Left ventricle myocardium inferior (tissue), 1 donor: ENCODE data around the gene MBIP. TPM values are rescaled to one million over a fixed set of nuclear protein-coding genes. Genes with fewer than 3 reads are reported as not detected.

Source experiments
- DNase-seq: peaks from one replicate; pipeline ENCODE4 v3.0.0-alpha.2; 2020
- H3K27ac ChIP-seq: fragments of 200-600 bp; replicated peaks from 2 replicates; pipeline ENCODE4 v1.8.0; 2021
- H3K27me3 ChIP-seq: fragments of 200-600 bp; 2 replicates; pipeline ENCODE4 v1.8.0; 2021; ENCODE audit warnings: low read depth
- H3K36me3 ChIP-seq: fragments of 200-600 bp; 2 replicates; pipeline ENCODE4 v1.8.0; 2021
- H3K4me1 ChIP-seq: fragments of 200-600 bp; 2 replicates; pipeline ENCODE4 v1.8.0; 2021
- H3K4me3 ChIP-seq: fragments of 200-600 bp; 2 replicates; pipeline ENCODE4 v1.8.0; 2021; ENCODE audit warnings: mild to moderate bottlenecking, moderate library complexity
- H3K9me3 ChIP-seq: fragments of 200-600 bp; replicated peaks from 2 replicates; pipeline ENCODE4 v1.8.0; 2021
- intact Hi-C: fragments of 100-400 bp; cut with micrococcal nuclease; formaldehyde crosslinking; loops from one replicate; pipeline ENCODE4 v1.11.0; 2022
- total RNA-seq: library from RNA; stranded (reverse); fragmentation: NEBNext Ultra II Directional; extraction: Animal tissue kit (Norgen Biotek cat#: 25700); gene quantifications from one replicate; pipeline ENCODE4 v1.2.1, GENCODE V29; 2021
- TF ChIP-seq, protein P1 (sequence below): fragments of 200-600 bp; IDR thresholded peaks from 2 replicates; pipeline ENCODE4 v1.8.0; 2021; ENCODE audit warnings: antibody characterized with exemption, mild to moderate bottlenecking, borderline replicate concordance
- donor health status: DM: no; HTN: yes; CAD: no; lungs with severe emphysema.

Gene MBIP
- total RNA-seq, 1 donor from 2014 or later = 8.4 TPM

DNA sequence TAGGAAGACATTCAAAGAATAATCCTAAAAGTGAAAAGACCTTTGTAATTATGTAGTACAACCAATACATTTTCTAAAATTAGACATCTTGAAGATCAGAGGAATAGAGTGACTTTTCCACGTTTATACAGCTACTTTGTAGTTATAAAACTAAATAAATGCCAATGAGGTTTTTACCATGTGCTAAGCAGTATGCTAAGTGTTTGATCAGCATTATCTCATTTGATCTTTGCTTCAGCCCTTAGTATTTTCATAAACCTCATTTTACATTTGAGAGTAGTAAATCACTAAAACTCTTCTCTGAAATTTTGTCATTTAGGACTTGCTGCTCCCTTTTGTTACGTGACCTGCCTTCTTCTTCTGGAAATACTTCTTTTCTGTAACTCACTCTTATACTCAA lies 13.6 kb downstream of the MBIP start:
- no peak for DNase-seq
- no peaks in the 10 kb centered on the region for H3K9me3 ChIP-seq
- no peaks in the 10 kb centered on the region for H3K27me3 ChIP-seq
- TF ChIP-seq, protein P1, sequence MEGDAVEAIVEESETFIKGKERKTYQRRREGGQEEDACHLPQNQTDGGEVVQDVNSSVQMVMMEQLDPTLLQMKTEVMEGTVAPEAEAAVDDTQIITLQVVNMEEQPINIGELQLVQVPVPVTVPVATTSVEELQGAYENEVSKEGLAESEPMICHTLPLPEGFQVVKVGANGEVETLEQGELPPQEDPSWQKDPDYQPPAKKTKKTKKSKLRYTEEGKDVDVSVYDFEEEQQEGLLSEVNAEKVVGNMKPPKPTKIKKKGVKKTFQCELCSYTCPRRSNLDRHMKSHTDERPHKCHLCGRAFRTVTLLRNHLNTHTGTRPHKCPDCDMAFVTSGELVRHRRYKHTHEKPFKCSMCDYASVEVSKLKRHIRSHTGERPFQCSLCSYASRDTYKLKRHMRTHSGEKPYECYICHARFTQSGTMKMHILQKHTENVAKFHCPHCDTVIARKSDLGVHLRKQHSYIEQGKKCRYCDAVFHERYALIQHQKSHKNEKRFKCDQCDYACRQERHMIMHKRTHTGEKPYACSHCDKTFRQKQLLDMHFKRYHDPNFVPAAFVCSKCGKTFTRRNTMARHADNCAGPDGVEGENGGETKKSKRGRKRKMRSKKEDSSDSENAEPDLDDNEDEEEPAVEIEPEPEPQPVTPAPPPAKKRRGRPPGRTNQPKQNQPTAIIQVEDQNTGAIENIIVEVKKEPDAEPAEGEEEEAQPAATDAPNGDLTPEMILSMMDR = no peak
- H3K27ac ChIP-seq = no peak overlapping the region
- H3K36me3 ChIP-seq = peaks cover 96% of the 10 kb centered on the region
- no peaks in the 10 kb centered on the region for H3K4me1 ChIP-seq
- intact Hi-C loops = no loop called here
- no peak overlapping the region for H3K4me3 ChIP-seq

DNA sequence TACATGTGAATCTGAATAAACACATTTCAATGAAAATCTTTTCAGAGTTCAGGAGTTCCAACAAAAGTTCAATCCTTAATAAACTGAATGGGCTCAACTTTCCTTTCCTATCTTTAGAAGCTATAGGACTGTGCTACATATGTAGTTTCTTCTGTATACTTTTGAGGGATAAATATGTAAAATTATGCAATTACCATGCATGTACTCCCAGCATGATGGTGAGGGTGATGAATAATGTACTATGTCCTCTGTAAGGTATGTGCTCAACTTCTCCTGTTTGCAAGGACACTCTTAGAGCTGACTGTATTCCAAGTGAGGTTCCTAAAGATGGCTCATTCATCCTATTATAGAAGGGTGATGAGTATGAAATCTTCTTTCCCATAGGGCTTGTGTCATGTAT lies 15.5 kb downstream of the MBIP start:
- DNase-seq = no peak
- H3K36me3 ChIP-seq = peaks cover 96% of the 10 kb centered on the region
- intact Hi-C loops = no loop called here
- H3K4me3 ChIP-seq = no peak overlapping the region
- H3K27me3 ChIP-seq = no peaks in the 10 kb centered on the region
- H3K27ac ChIP-seq = no peak overlapping the region
- no peaks in the 10 kb centered on the region for H3K9me3 ChIP-seq
- TF ChIP-seq, protein P1 = no peak
- H3K4me1 ChIP-seq = no peaks in the 10 kb centered on the region

DNA sequence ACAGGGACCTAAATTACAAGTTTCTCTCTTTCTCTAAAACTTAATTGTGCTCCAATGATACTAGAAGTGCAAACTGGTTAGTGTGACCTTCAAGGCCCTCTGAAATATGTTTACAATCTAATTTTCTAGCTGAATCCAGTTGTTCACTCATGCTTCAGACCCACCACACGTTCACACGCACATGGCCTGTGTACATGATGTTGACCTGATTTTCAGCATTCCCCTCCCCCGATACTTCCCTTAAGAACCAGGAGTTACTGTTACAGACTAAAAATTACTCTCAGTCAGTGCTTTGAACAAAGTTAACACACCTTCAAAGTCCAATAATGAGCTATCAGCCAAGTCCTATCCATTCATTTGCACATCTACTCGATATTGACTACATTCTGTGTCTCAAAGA lies 16.5 kb downstream of the MBIP start:
- peaks cover 96% of the 10 kb centered on the region for H3K36me3 ChIP-seq
- H3K4me3 ChIP-seq = no peak overlapping the region
- H3K9me3 ChIP-seq = no peaks in the 10 kb centered on the region
- no peaks in the 10 kb centered on the region for H3K27me3 ChIP-seq
- intact Hi-C loops = no loop called here
- TF ChIP-seq, protein P1 = no peak
- no peak overlapping the region for H3K27ac ChIP-seq
- no peak for DNase-seq
- no peaks in the 10 kb centered on the region for H3K4me1 ChIP-seq

DNA sequence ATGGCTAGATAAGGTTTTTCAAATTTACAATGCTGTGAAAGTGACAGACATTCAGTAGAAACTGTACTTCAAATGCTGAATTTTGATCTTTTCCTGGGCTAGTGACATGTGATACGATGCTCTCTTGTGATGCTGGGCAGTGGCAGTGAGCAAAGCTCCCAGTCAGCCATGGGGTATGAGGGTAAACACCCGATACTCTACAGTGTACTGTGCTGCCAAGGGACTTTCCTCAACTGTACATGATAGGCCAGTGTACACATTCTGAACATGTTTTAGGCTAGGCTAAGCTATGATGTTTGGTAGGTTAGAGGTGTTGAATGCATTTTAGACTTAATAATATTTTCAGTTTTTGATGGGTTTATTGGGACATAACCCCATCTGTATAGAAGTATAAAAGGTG lies 17.6 kb downstream of the MBIP start:
- Histone ChIP-seq H3K27me3 (no peaks in the 10 kb centered on the region), H3K4me3 (no peak overlapping the region), H3K36me3 (peaks cover 96% of the 10 kb centered on the region), H3K4me1 (no peaks in the 10 kb centered on the region), H3K27ac (no peak overlapping the region), H3K9me3 (no peaks in the 10 kb centered on the region)
- DNase-seq = no peak
- TF ChIP-seq, protein P1 = no peak
- intact Hi-C loops = no loop called here

DNA sequence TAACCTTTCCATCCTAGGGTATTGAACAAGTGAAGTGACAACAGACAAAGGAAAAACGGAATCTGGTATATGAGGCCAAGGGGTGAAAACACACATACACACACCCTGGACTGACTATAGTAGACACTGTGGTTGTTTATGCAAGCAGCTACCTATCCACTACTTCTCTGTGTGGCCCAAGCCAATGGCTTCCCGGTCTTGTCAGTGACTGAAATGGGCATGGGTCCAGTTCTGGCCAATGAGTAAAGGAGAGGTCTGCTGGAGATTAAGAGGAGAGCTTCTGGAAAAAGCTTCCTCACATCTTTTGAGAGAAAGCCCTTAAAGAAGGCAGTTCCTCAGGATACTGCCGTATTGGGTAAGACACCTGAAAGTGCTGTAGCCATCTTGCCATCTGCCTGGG lies 19.3 kb downstream of the MBIP start:
- TF ChIP-seq, protein P1 = no peak
- H3K27me3 ChIP-seq = no peaks in the 10 kb centered on the region
- H3K9me3 ChIP-seq = no peaks in the 10 kb centered on the region
- no peak overlapping the region for H3K4me3 ChIP-seq
- no peaks in the 10 kb centered on the region for H3K4me1 ChIP-seq
- DNase-seq = no peak
- intact Hi-C loops = no loop called here
- peaks cover 94% of the 10 kb centered on the region for H3K36me3 ChIP-seq
- H3K27ac ChIP-seq = no peak overlapping the region

DNA sequence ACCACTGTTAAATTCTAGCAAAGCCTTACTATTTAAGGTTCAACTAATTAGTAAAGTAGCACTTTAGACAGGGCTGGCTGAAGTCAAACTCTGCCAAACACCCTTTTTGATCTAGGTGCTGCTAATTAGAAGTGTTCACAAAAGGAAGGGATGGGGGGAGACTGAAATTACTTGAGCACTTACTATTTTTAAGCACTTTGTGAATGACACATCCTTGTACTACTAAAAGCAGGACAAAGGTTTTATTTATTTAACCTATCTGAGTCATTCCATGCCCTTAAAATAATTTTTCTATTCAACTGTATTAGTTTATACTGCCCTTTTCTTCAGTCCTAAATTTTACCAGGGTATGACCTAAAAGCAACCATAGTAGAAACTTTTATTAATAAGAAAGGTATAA lies 20.1 kb downstream of the MBIP start:
- H3K36me3 ChIP-seq = peaks cover 86% of the 10 kb centered on the region
- TF ChIP-seq, protein P1 = no peak
- H3K4me3 ChIP-seq = no peak overlapping the region
- no peaks in the 10 kb centered on the region for H3K4me1 ChIP-seq
- H3K27ac ChIP-seq = no peak overlapping the region
- intact Hi-C loops = no loop called here
- no peak for DNase-seq
- H3K27me3 ChIP-seq = no peaks in the 10 kb centered on the region
- H3K9me3 ChIP-seq = no peaks in the 10 kb centered on the region
